GM15510 (cell line): ENCODE results near the gene IMMP2L.

Experiments
- POLR2A ChIP-seq: IDR thresholded peaks from 3 replicates; pipeline ENCODE4 v1.6.1; 2011; ENCODE audit warnings: borderline replicate concordance; ENCODE audit not compliant: insufficient read length; ENCODE audit errors: extremely low read depth

The IMMP2L gene

GRCh38 chr7:110983822-110984456 lies 578.4 kb downstream of the IMMP2L start:
- no peak for TF ChIP-seq POLR2A

DNA sequence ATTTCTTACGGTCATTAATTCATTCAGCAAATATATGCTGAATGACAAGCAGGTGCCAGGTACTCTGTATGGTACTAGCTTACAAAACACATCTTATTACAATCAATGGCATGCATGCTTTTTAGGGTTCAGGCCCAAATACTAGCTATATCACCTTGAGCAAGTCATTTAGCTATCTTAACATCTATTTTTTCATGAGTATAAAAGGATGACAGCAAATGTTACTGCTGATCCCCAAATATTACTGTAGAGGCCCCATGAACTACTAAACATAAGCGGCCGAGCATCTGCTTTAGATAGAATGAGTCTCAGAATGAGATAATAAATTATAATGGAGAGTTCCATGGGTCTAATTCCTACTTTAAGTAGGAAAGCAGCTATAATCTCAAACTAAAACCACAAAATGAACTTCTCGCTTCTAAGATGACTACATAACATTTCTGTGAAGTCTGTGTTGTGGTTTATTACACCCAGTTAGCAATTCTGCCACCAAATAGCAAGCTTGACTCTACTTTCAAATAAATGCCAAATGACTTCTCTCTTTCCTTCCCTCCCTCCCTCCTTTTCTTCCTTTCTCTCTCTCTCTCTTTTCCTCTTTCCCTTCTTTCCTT lies 585.1 kb downstream of the IMMP2L start:
- no peak for TF ChIP-seq POLR2A

- no peak for TF ChIP-seq POLR2A
Measured at GRCh38 chr7:110975486-110975885, 586.8 kb downstream of the IMMP2L start.

DNA sequence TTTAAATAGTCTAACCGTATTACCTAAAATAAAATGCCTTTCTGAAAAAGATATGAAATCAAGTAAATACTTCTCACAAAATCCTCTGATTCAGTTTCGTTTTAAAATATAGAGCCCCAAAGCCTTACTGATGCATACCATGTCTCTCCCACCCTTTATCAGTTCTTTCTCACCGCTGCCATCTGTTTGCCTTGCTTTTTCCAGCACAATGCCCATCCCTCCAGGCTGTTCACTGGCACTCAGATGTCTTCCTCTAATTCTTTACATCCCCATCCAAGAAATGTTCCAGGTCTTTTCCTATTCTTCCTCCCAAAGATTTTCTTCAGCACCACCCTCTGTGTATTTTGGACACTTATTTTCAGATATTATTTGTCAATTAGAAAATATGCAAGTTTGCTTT lies 587.9 kb downstream of the IMMP2L start:
- TF ChIP-seq POLR2A: no peak

DNA sequence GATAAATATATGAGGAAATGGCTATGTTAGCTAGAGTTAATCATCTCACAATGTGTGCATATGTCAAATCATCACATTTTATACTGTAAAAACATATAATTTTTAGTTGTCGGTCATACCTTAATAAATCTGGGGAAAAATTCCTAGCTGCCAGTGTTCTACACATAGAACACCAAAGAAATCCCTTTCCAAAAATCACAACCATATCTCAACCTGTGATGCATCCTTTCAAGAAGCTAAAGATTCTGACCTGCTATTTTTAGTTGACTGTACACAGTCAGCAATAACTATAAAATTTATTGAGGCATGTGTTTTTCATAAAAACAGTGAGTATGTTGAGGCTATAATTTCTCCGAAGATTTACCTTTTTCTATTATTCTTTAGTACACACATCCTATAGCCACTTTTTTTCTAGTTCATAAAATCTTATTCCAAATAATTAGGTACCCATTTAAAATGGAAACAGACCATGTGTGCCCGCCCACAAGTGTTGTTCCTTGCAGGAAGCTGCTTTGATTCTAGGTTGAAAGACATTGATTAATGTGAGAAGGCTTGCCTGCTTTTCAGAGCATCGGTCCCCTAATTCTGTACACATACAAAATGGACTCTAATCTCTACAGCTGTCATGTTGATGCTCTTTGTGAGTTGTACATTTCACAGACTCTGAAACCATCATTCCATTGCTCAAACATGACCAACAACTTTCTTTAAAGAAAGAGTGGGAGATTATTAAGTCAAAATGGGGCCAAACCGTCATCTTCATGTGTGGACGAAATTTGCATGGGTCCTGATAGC lies 588.9 kb downstream of the IMMP2L start:
- no peak for TF ChIP-seq POLR2A

DNA sequence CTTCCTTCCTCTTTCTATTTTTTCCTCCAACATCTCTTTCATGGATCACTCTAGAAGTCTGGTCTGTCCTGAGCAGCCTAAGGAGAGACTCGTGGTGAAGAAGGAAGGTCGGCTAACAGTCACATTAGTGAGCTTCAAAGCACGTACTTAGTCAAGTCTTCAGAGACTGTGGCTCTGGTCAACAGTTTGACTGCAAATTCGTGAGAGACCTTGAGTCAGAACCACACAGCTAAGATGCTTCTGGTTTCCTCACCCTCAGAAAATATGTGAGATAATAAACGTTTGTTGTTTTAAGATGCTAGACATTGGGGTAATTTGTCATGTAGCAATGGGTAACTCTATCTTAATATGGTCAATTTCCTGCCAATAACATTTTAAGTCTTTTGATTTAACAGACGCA lies 597.5 kb downstream of the IMMP2L start:
- TF ChIP-seq POLR2A: no peak

DNA sequence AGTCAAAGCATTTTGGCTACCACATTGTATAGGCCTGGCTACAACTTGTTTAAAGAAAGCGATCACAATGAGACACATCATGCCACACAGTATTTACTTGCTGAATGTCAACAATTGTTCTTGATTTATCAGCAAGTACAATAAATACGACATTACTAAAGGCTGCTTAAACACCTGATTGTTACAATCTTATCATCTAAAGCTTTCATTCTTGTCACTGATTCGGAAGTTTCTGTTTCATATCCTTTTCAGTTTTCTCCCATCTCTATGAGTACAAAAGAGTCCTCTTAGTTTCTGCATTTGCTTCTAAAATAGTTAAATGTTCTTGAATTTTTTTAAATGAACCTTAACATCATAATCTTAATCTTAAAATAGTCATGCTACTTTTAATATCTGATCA lies 599.5 kb downstream of the IMMP2L start:
- TF ChIP-seq POLR2A: no peak

GRCh38 chr7:110962374-110962773 lies 599.9 kb downstream of the IMMP2L start:
- TF ChIP-seq POLR2A: no peak

GRCh38 chr7:110960811-110961210 lies 601.5 kb downstream of the IMMP2L start:
- TF ChIP-seq POLR2A: no peak

DNA sequence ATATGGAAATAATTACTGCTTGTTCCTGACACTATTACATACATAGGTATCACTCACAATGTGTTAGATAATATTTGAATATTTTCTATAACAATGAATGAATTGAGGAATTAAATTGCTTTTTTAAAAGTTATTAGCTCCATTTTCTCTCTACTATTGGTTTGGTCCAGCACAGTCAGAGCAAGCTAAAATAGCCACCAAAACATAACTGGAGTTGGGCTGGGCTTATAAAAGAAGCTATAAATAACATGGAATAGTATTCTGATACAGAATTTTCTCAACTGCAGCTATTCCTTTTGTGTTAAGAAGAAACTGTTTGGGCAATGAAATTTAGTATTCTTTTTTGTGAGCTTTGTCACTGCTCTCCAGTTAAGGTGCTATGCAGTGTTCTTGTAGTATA lies 614.0 kb downstream of the IMMP2L start:
- no peak for TF ChIP-seq POLR2A

DNA sequence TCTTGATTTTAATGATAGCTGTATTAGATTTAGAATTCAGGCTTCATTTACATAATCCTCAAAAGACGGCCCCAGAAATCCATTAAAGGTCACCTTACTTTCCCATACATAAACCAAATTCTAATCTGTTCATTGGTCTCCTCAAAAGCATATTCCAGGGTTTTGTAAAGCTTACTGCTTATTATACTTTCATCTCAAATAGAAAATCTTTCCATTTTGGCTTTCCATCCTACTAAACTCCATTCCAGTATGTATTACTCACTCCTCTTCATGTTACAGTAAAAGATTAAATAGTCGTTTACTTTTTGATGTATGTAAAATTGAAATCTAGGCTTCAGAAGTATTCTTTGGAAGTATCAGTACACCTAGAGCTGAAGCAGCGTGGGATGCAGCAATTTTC lies 614.9 kb downstream of the IMMP2L start:
- TF ChIP-seq POLR2A: no peak

DNA sequence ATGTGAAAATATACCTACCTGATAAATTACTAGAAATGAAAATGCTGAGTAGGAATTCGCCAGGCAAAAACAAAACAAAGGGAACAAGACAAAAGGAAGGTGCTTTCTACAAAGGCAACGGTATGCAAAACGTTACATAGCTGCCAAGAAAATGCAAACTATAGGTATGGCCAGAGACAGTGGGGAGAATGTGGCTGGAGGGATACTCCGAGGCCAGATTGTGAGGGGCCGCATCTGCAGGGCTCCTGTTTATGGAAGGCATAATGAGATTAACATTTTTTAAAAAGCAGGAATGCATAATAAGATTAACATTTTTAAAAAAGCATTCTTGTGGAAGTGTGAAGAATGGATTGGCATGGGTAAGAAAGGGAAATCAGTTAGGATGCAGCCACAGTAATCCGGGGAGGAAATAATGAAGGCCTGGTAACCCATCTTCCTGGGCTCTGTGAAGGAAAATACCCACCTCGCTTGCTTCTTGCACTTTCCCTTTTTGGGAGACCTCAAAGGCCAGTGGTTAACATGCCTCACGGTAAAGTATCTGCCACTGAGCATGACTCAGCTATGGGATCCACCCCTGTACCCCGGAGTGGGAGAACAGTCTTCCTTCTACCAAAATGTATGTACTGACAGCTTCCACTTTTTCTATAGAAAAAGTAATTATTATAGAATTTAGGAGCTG lies 617.2 kb downstream of the IMMP2L start:
- TF ChIP-seq POLR2A: no peak

- TF ChIP-seq POLR2A: no peak
Measured at GRCh38 chr7:110944448-110944847, 617.8 kb downstream of the IMMP2L start.

DNA sequence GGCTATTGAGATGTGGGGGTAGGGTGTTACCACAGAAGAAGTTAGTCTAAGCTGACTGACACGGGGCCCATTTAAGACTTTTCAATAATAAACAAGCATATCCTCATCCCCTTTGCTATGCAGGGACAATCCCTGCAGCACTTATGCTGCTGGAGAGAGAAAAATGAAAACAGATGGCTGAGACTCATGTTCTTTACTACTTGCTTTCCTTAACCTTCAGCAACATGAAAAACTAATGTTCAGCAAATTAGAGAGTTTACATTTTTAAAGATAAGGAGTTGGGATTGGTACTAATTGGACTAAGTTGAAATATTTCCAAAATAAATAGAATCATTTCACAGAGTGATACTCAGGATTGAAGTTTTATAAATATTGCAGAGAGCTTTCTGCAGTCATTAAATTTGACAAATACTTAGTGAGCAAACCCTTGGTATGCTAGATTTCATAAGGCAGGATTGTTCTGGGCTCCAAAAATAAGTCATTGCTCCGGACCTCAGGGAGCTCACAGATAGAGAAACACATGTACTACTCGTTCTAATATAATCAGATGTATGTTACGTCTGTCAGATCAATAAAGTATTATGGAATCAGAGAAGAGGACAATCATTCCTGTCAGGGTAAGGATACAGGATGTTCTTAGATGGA lies 618.5 kb downstream of the IMMP2L start:
- TF ChIP-seq POLR2A: no peak

- TF ChIP-seq POLR2A: no peak
Measured at GRCh38 chr7:110941385-110941784, 620.9 kb downstream of the IMMP2L start.
